H54 (cell line): ENCODE data around the gene RBFOX1.

Experiments
- DNase-seq: peaks from one replicate; pipeline ENCODE4 v3.0.0; 2011; ENCODE audit warnings: low spot score, mixed read lengths; ENCODE audit not compliant: insufficient read length
- FAIRE-seq: peaks from 3 replicates; lab custom pipeline; 2011; peaks lifted over from hg19 to GRCh38; lab: Jason Lieb, UNC
- POLR2A ChIP-seq: IDR thresholded peaks from 2 replicates; pipeline ENCODE4 v1.6.1; 2011; ENCODE audit warnings: low read depth, mild to moderate bottlenecking, low read length

RBFOX1 gene

GRCh38 chr16:7369204-7369603 lies 36.6 kb downstream of the RBFOX1 start:
- DNase-seq (no peak), FAIRE-seq (no peak)
- no peak for TF ChIP-seq POLR2A

GRCh38 chr16:7372095-7372494 lies 39.5 kb downstream of the RBFOX1 start:
- DNase-seq: no peak
- TF ChIP-seq POLR2A: no peak
- no peak for FAIRE-seq

GRCh38 chr16:7373776-7374175 lies 41.1 kb downstream of the RBFOX1 start:
- no peak for TF ChIP-seq POLR2A

GRCh38 chr16:7374614-7375174 lies 42.0 kb downstream of the RBFOX1 start:
- DNase-seq (no peak), FAIRE-seq (no peak)
- no peak for TF ChIP-seq POLR2A

More at GRCh38 chr16:7373776-7374175, 41.1 kb downstream of the RBFOX1 start:
- no peak for DNase-seq
- no peak for FAIRE-seq

GRCh38 chr16:7376227-7376626 lies 43.6 kb downstream of the RBFOX1 start:
- DNase-seq (no peak), FAIRE-seq (no peak)

GRCh38 chr16:7377231-7377630 lies 44.6 kb downstream of the RBFOX1 start:
- FAIRE-seq: no peak
- no peak for TF ChIP-seq POLR2A
- no peak for DNase-seq

More at GRCh38 chr16:7376227-7376626, 43.6 kb downstream of the RBFOX1 start:
- no peak for TF ChIP-seq POLR2A

GRCh38 chr16:7378024-7378695 lies 45.5 kb downstream of the RBFOX1 start:
- FAIRE-seq (no peak), DNase-seq (no peak)
- TF ChIP-seq POLR2A: no peak

- no peak for TF ChIP-seq POLR2A
- DNase-seq (no peak), FAIRE-seq (no peak)
Observed at GRCh38 chr16:7380441-7380840, 47.8 kb downstream of the RBFOX1 start.

- FAIRE-seq (no peak), DNase-seq (no peak)
- TF ChIP-seq POLR2A: no peak
Observed at GRCh38 chr16:7380911-7381310, 48.3 kb downstream of the RBFOX1 start.

- FAIRE-seq: no peak
- TF ChIP-seq POLR2A: no peak
- no peak for DNase-seq
Observed at GRCh38 chr16:7381671-7382070, 49.0 kb downstream of the RBFOX1 start.

- no peak for TF ChIP-seq POLR2A
- FAIRE-seq (no peak), DNase-seq (no peak)
Observed at GRCh38 chr16:7382521-7382920, 49.9 kb downstream of the RBFOX1 start.

- FAIRE-seq (no peak), DNase-seq (no peak)
- no peak for TF ChIP-seq POLR2A
Observed at GRCh38 chr16:7390974-7391373, 58.3 kb downstream of the RBFOX1 start.

GRCh38 chr16:7391694-7392093 lies 59.0 kb downstream of the RBFOX1 start:
- DNase-seq (no peak), FAIRE-seq (no peak)
- TF ChIP-seq POLR2A: no peak

- TF ChIP-seq POLR2A: no peak
- DNase-seq: no peak
- no peak for FAIRE-seq
Observed at GRCh38 chr16:7392206-7392605, 59.6 kb downstream of the RBFOX1 start.

- TF ChIP-seq POLR2A: no peak
- DNase-seq (no peak), FAIRE-seq (no peak)
Observed at GRCh38 chr16:7393680-7394079, 61.0 kb downstream of the RBFOX1 start.
